Measurements from ENCODE around the gene AFG3L2.

Gene AFG3L2

GRCh38 chr18:12399231-12399630 is 22.2 kb upstream of the AFG3L2 start:
- Histone ChIP-seq H3K9me3 (ENCODE audit: control insufficient read depth in 5 of 5, low read length in 5 of 5) (no peaks in the 10 kb centered on the region), H3K27me3 (ENCODE audit: control insufficient read depth in 5 of 5, insufficient read depth in 4 of 5, low read length in 5 of 5) (peaks cover 0 to 9% (median 6%) of the 10 kb centered on the region in 5 donors), H3K9ac (ENCODE audit: low read length in 5 of 5) (no peak overlapping the region), H3K4me3 (ENCODE audit: low read depth in 1 of 5, low read length in 5 of 5) (no peak overlapping the region), H3K27ac (ENCODE audit: low read depth, low read length) (no peak overlapping the region), H3K36me3 (ENCODE audit: control insufficient read depth in 5 of 5, insufficient read depth in 5 of 5, low read length in 5 of 5) (no peaks in the 10 kb centered on the region), H3K4me1 (ENCODE audit: control insufficient read depth in 5 of 5, insufficient read depth in 5 of 5, low read length in 5 of 5) (peaks cover 0 to 3% (median 0%) of the 10 kb centered on the region in 5 donors)

- peaks cover 0 to 7% (median 5%) of the 10 kb centered on the region in 5 donors for H3K27me3 ChIP-seq (ENCODE audit: control insufficient read depth in 5 of 5, insufficient read depth in 4 of 5, low read length in 5 of 5)
- H3K27ac ChIP-seq (ENCODE audit: low read depth, low read length): no peak overlapping the region
- no peak overlapping the region for H3K9ac ChIP-seq (ENCODE audit: low read length in 5 of 5)
- H3K4me3 ChIP-seq (ENCODE audit: low read depth in 1 of 5, low read length in 5 of 5): no peak overlapping the region
- H3K9me3 ChIP-seq (ENCODE audit: control insufficient read depth in 5 of 5, low read length in 5 of 5): no peaks in the 10 kb centered on the region
- peaks cover 0 to 3% (median 0%) of the 10 kb centered on the region in 5 donors for H3K4me1 ChIP-seq (ENCODE audit: control insufficient read depth in 5 of 5, insufficient read depth in 5 of 5, low read length in 5 of 5)
- H3K36me3 ChIP-seq (ENCODE audit: control insufficient read depth in 5 of 5, insufficient read depth in 5 of 5, low read length in 5 of 5): no peaks in the 10 kb centered on the region
Observed at GRCh38 chr18:12398625-12399024, 21.6 kb upstream of the AFG3L2 start.

- H3K27me3 ChIP-seq (ENCODE audit: control insufficient read depth in 5 of 5, insufficient read depth in 4 of 5, low read length in 5 of 5): peaks cover 0 to 7% (median 5%) of the 10 kb centered on the region in 5 donors
- no peak overlapping the region for H3K27ac ChIP-seq (ENCODE audit: low read depth, low read length)
- H3K4me1 ChIP-seq (ENCODE audit: control insufficient read depth in 5 of 5, insufficient read depth in 5 of 5, low read length in 5 of 5): peaks cover 0 to 3% (median 0%) of the 10 kb centered on the region in 5 donors
- H3K36me3 ChIP-seq (ENCODE audit: control insufficient read depth in 5 of 5, insufficient read depth in 5 of 5, low read length in 5 of 5): no peaks in the 10 kb centered on the region
- no peaks in the 10 kb centered on the region for H3K9me3 ChIP-seq (ENCODE audit: control insufficient read depth in 5 of 5, low read length in 5 of 5)
- no peak overlapping the region for H3K9ac ChIP-seq (ENCODE audit: low read length in 5 of 5)
- H3K4me3 ChIP-seq (ENCODE audit: low read depth in 1 of 5, low read length in 5 of 5): no peak overlapping the region
Observed at GRCh38 chr18:12397793-12398192, 20.8 kb upstream of the AFG3L2 start.

- Histone ChIP-seq H3K27ac (ENCODE audit: low read depth, low read length) (no peak overlapping the region), H3K4me1 (ENCODE audit: control insufficient read depth in 5 of 5, insufficient read depth in 5 of 5, low read length in 5 of 5) (peaks cover 0 to 3% (median 0%) of the 10 kb centered on the region in 5 donors), H3K4me3 (ENCODE audit: low read depth in 1 of 5, low read length in 5 of 5) (no peak overlapping the region)
Observed at GRCh38 chr18:12397254-12397653, 20.2 kb upstream of the AFG3L2 start.

GRCh38 chr18:12394428-12394827 is 17.4 kb upstream of the AFG3L2 start:
- Histone ChIP-seq H3K4me3 (ENCODE audit: low read depth in 1 of 5, low read length in 5 of 5) (no peak overlapping the region), H3K9me3 (ENCODE audit: control insufficient read depth in 5 of 5, low read length in 5 of 5) (no peaks in the 10 kb centered on the region), H3K27me3 (ENCODE audit: control insufficient read depth in 5 of 5, insufficient read depth in 4 of 5, low read length in 5 of 5) (no peaks in the 10 kb centered on the region), H3K27ac (ENCODE audit: low read depth, low read length) (no peak overlapping the region), H3K36me3 (ENCODE audit: control insufficient read depth in 5 of 5, insufficient read depth in 5 of 5, low read length in 5 of 5) (no peaks in the 10 kb centered on the region), H3K4me1 (ENCODE audit: control insufficient read depth in 5 of 5, insufficient read depth in 5 of 5, low read length in 5 of 5) (peaks cover 0 to 3% (median 0%) of the 10 kb centered on the region in 5 donors), H3K9ac (ENCODE audit: low read length in 5 of 5) (no peak overlapping the region)

More at GRCh38 chr18:12397254-12397653, 20.2 kb upstream of the AFG3L2 start:
- H3K9me3 ChIP-seq (ENCODE audit: control insufficient read depth in 5 of 5, low read length in 5 of 5): no peaks in the 10 kb centered on the region
- peaks cover 0 to 7% (median 5%) of the 10 kb centered on the region in 5 donors for H3K27me3 ChIP-seq (ENCODE audit: control insufficient read depth in 5 of 5, insufficient read depth in 4 of 5, low read length in 5 of 5)
- H3K9ac ChIP-seq (ENCODE audit: low read length in 5 of 5): no peak overlapping the region
- no peaks in the 10 kb centered on the region for H3K36me3 ChIP-seq (ENCODE audit: control insufficient read depth in 5 of 5, insufficient read depth in 5 of 5, low read length in 5 of 5)

- Histone ChIP-seq H3K4me3 (ENCODE audit: low read depth in 1 of 5, low read length in 5 of 5) (no peak overlapping the region), H3K9me3 (ENCODE audit: control insufficient read depth in 5 of 5, low read length in 5 of 5) (no peaks in the 10 kb centered on the region), H3K4me1 (ENCODE audit: control insufficient read depth in 5 of 5, insufficient read depth in 5 of 5, low read length in 5 of 5) (peaks cover 0 to 3% (median 0%) of the 10 kb centered on the region in 5 donors), H3K27ac (ENCODE audit: low read depth, low read length) (no peak overlapping the region), H3K27me3 (ENCODE audit: control insufficient read depth in 5 of 5, insufficient read depth in 4 of 5, low read length in 5 of 5) (no peaks in the 10 kb centered on the region), H3K36me3 (ENCODE audit: control insufficient read depth in 5 of 5, insufficient read depth in 5 of 5, low read length in 5 of 5) (no peaks in the 10 kb centered on the region), H3K9ac (ENCODE audit: low read length in 5 of 5) (no peak overlapping the region)
Observed at GRCh38 chr18:12393998-12394397, 17.0 kb upstream of the AFG3L2 start.

GRCh38 chr18:12393510-12393909 is 16.5 kb upstream of the AFG3L2 start:
- Histone ChIP-seq H3K27me3 (ENCODE audit: control insufficient read depth in 5 of 5, insufficient read depth in 4 of 5, low read length in 5 of 5) (no peaks in the 10 kb centered on the region), H3K9ac (ENCODE audit: low read length in 5 of 5) (no peak overlapping the region), H3K27ac (ENCODE audit: low read depth, low read length) (no peak overlapping the region), H3K4me1 (ENCODE audit: control insufficient read depth in 5 of 5, insufficient read depth in 5 of 5, low read length in 5 of 5) (peaks cover 0 to 3% (median 0%) of the 10 kb centered on the region in 5 donors), H3K4me3 (ENCODE audit: low read depth in 1 of 5, low read length in 5 of 5) (no peak overlapping the region), H3K36me3 (ENCODE audit: control insufficient read depth in 5 of 5, insufficient read depth in 5 of 5, low read length in 5 of 5) (no peaks in the 10 kb centered on the region), H3K9me3 (ENCODE audit: control insufficient read depth in 5 of 5, low read length in 5 of 5) (no peaks in the 10 kb centered on the region)

GRCh38 chr18:12391487-12392165 is 14.6 kb upstream of the AFG3L2 start:
- Histone ChIP-seq H3K9ac (ENCODE audit: low read length in 5 of 5) (no peak overlapping the region), H3K27ac (ENCODE audit: low read depth, low read length) (no peak overlapping the region), H3K4me1 (ENCODE audit: control insufficient read depth in 5 of 5, insufficient read depth in 5 of 5, low read length in 5 of 5) (peaks cover 0 to 3% (median 0%) of the 10 kb centered on the region in 5 donors)

GRCh38 chr18:12388442-12388841 is 11.4 kb upstream of the AFG3L2 start:
- Histone ChIP-seq H3K4me1 (ENCODE audit: control insufficient read depth in 5 of 5, insufficient read depth in 5 of 5, low read length in 5 of 5) (no peaks in the 10 kb centered on the region), H3K9ac (ENCODE audit: low read length in 5 of 5) (no peak overlapping the region), H3K9me3 (ENCODE audit: control insufficient read depth in 5 of 5, low read length in 5 of 5) (no peaks in the 10 kb centered on the region), H3K36me3 (ENCODE audit: control insufficient read depth in 5 of 5, insufficient read depth in 5 of 5, low read length in 5 of 5) (no peaks in the 10 kb centered on the region), H3K27ac (ENCODE audit: low read depth, low read length) (no peak overlapping the region), H3K4me3 (ENCODE audit: low read depth in 1 of 5, low read length in 5 of 5) (no peak overlapping the region), H3K27me3 (ENCODE audit: control insufficient read depth in 5 of 5, insufficient read depth in 4 of 5, low read length in 5 of 5) (no peaks in the 10 kb centered on the region)

More at GRCh38 chr18:12391487-12392165, 14.6 kb upstream of the AFG3L2 start:
- no peaks in the 10 kb centered on the region for H3K27me3 ChIP-seq (ENCODE audit: control insufficient read depth in 5 of 5, insufficient read depth in 4 of 5, low read length in 5 of 5)
- no peaks in the 10 kb centered on the region for H3K36me3 ChIP-seq (ENCODE audit: control insufficient read depth in 5 of 5, insufficient read depth in 5 of 5, low read length in 5 of 5)
- no peaks in the 10 kb centered on the region for H3K9me3 ChIP-seq (ENCODE audit: control insufficient read depth in 5 of 5, low read length in 5 of 5)
- no peak overlapping the region for H3K4me3 ChIP-seq (ENCODE audit: low read depth in 1 of 5, low read length in 5 of 5)

GRCh38 chr18:12384261-12384660 is 7.2 kb upstream of the AFG3L2 start:
- no peaks in the 10 kb centered on the region for H3K4me1 ChIP-seq (ENCODE audit: control insufficient read depth in 5 of 5, insufficient read depth in 5 of 5, low read length in 5 of 5)
- H3K4me3 ChIP-seq (ENCODE audit: low read depth in 1 of 5, low read length in 5 of 5): no peak overlapping the region
- H3K9me3 ChIP-seq (ENCODE audit: control insufficient read depth in 5 of 5, low read length in 5 of 5): no peaks in the 10 kb centered on the region
- no peaks in the 10 kb centered on the region for H3K36me3 ChIP-seq (ENCODE audit: control insufficient read depth in 5 of 5, insufficient read depth in 5 of 5, low read length in 5 of 5)
- H3K27ac ChIP-seq (ENCODE audit: low read depth, low read length): no peak overlapping the region
- H3K27me3 ChIP-seq (ENCODE audit: control insufficient read depth in 5 of 5, insufficient read depth in 4 of 5, low read length in 5 of 5): no peaks in the 10 kb centered on the region
- H3K9ac ChIP-seq (ENCODE audit: low read length in 5 of 5): no peak overlapping the region
